ENCODE data around the gene TMA7B.

Gene TMA7B

GRCh38 chr22:39958009-39958711, 2.0 kb upstream of the TMA7B start:
- no peak for TF ChIP-seq CTCF (IDR thresholded peaks at IDR 0.05)

GRCh38 chr22:39958949-39959639, 1.1 kb upstream of the TMA7B start:
- no peak for TF ChIP-seq CTCF (IDR thresholded peaks at IDR 0.05)

GRCh38 chr22:39960791-39961746, 872 bp downstream of the TMA7B start:
- TF ChIP-seq CTCF (IDR thresholded peaks at IDR 0.05): no peak

GRCh38 chr22:39962071-39962470, 1.9 kb downstream of the TMA7B start:
- TF ChIP-seq CTCF (IDR thresholded peaks at IDR 0.05): no peak

GRCh38 chr22:39965748-39966147, 5.6 kb downstream of the TMA7B start:
- TF ChIP-seq CTCF (IDR thresholded peaks at IDR 0.05): no peak

- no peak for TF ChIP-seq CTCF (IDR thresholded peaks at IDR 0.05)
These were observed 6.3 kb downstream of the TMA7B start for GRCh38 chr22:39966470-39966869.

GRCh38 chr22:39967103-39967829, 7.1 kb downstream of the TMA7B start:
- TF ChIP-seq CTCF (IDR thresholded peaks at IDR 0.05): no peak
